Daoy (cell line): ENCODE results near the gene ACY1. TPM values are rescaled to one million over a fixed set of nuclear protein-coding genes. Genes with fewer than 3 reads are reported as not detected.
"Not testable (repeated sequence)": the region's sequence is repeated elsewhere in the genome, so short reads cannot be mapped to it uniquely, and the experiment has no call there.

Source experiments
- DNase-seq: peaks from one replicate; pipeline ENCODE4 v3.0.0-alpha.2; 2015; ENCODE audit warnings: low read depth
- total RNA-seq: library from RNA; depleted of rRNA; stranded (reverse); fragments of >200 nt; shearing (Covaris generic); gene quantifications from 2 replicates; pipeline ENCODE4 v1.2.3, GENCODE V29; 2014

Gene ACY1
- total RNA-seq, 1 experiment from 2014 or later, result 15.9 TPM

GRCh38 chr3:51983578-51984268 is 388 bp downstream of the ACY1 start:
- DNase-seq, result no peak

- DNase-seq, result no peak
These were observed 923 bp downstream of the ACY1 start for GRCh38 chr3:51984269-51984647.

GRCh38 chr3:51985063-51985462 is 1.7 kb downstream of the ACY1 start:
- DNase-seq, result no peak

- no peak for DNase-seq
These were observed 2.9 kb downstream of the ACY1 start for GRCh38 chr3:51986010-51986947.

- DNase-seq, result no peak
These were observed 4.2 kb downstream of the ACY1 start for GRCh38 chr3:51987568-51987967.

- no peak for DNase-seq
These were observed 5.2 kb downstream of the ACY1 start for GRCh38 chr3:51988286-51989146.

- not testable (repeated sequence) for DNase-seq
These were observed 7.2 kb downstream of the ACY1 start for GRCh38 chr3:51990501-51990971.

GRCh38 chr3:51992017-51992682 is 8.8 kb downstream of the ACY1 start:
- no peak for DNase-seq

- DNase-seq, result not testable (repeated sequence)
These were observed 10.3 kb downstream of the ACY1 start for GRCh38 chr3:51993657-51994056.

GRCh38 chr3:51994530-51994929 is 11.2 kb downstream of the ACY1 start:
- DNase-seq, result no peak

GRCh38 chr3:51995346-51996163 is 12.2 kb downstream of the ACY1 start, which contains the start of gene RPL29:
TSS of gene RPL29 (minus strand) at chr3:51995895. CDS start at chr3:51995461, 434 bp downstream.
- DNase-seq, result peak; percentile 90

GRCh38 chr3:51997172-51997571 is 13.8 kb downstream of the ACY1 start:
- DNase-seq, result no peak

GRCh38 chr3:51997935-51998596 is 14.7 kb downstream of the ACY1 start:
- peak; percentile 51 for DNase-seq

- no peak for DNase-seq
These were observed 15.4 kb downstream of the ACY1 start for GRCh38 chr3:51998774-51999173.

- DNase-seq, result no peak
These were observed 16.5 kb downstream of the ACY1 start for GRCh38 chr3:51999846-52000245.

- peak; percentile 80 for DNase-seq
These were observed 18.2 kb downstream of the ACY1 start for GRCh38 chr3:52001443-52001974.

GRCh38 chr3:52002748-52003147 is 19.4 kb downstream of the ACY1 start:
- DNase-seq, result no peak

- peak; percentile 65 for DNase-seq
These were observed 20.9 kb downstream of the ACY1 start for GRCh38 chr3:52004163-52004787.

- no peak for DNase-seq
These were observed 21.6 kb downstream of the ACY1 start for GRCh38 chr3:52004906-52005395.
